Psoas muscle (tissue), 8 donors: ENCODE results near the gene ENO1. TPM values are rescaled to one million over a fixed set of nuclear protein-coding genes. Genes with fewer than 3 reads are reported as not detected.
A peak's percentile ranks its signal among the peaks of the same experiment; 100 is the strongest.

Source experiments
- ATAC-seq, 4 donors: fragments of 200-7000 bp; cut with Tn5 transposase; one replicate each; pipeline ENCODE4 v1.9.1; 2020; ENCODE audit warnings: moderate library complexity in 3 of 4, mild to moderate bottlenecking in 2 of 4
- DNase-seq, 2 donors: peaks; one replicate each; pipeline ENCODE4 v3.0.0-alpha.2; 2020
- H3K27ac ChIP-seq: fragments of 200-600 bp; one replicate; pipeline ENCODE4 v1.8.0; 2022
- H3K27me3 ChIP-seq, 3 donors: fragments of 200-600 bp in 1 of 3; one replicate each; pipeline versions ENCODE4 v1.6.1 to v1.8.0; 2013 to 2022; ENCODE audit warnings: low read length in 2 of 3, mild to moderate bottlenecking in 2 of 3, moderate library complexity in 1 of 3; ENCODE audit not compliant: insufficient read depth in 3 of 3
- H3K36me3 ChIP-seq, 2 donors: fragments of 200-600 bp in 1 of 2; one replicate each; pipeline versions ENCODE4 v1.6.1 to v1.8.0; 2013 to 2022; ENCODE audit warnings: low read depth in 1 of 2, mild to moderate bottlenecking in 1 of 2, moderate library complexity in 1 of 2; ENCODE audit not compliant: insufficient read depth in 1 of 2
- H3K4me1 ChIP-seq: fragments of 200-600 bp; one replicate; pipeline ENCODE4 v1.8.0; 2022
- H3K4me3 ChIP-seq: fragments of 200-600 bp; one replicate; pipeline ENCODE4 v1.8.0; 2022; ENCODE audit warnings: mild to moderate bottlenecking
- H3K9me3 ChIP-seq: fragments of 200-600 bp; one replicate; pipeline ENCODE4 v1.8.0; 2022
- CTCF ChIP-seq: fragments of 200-600 bp; IDR thresholded peaks from one replicate; pipeline ENCODE4 v1.8.0; 2022; ENCODE audit warnings: antibody characterized with exemption
- WGBS, 3 donors: extraction: QIAGEN DNeasy Blood & Tissue Kit; methylation state at CpG; one replicate each; pipeline versions ENCODE4 v1.1.6 to v1.1.7; 2013; 5-methylcytosine and 5-hydroxymethylcytosine counted together
- intact Hi-C, 2 donors: fragments of 100-400 bp; cut with DNase I; formaldehyde crosslinking; loops; one replicate each; pipeline versions ENCODE4 v1.11.0 to v1.14.2; 2022
- polyA plus RNA-seq, 3 donors: library from polyadenylated mRNA; stranded (reverse); fragments of 200-250 nt; gene quantifications; one replicate each; pipeline ENCODE4 v1.2.3, GENCODE V29; 2013
- total RNA-seq, 4 donors: library from RNA; stranded (reverse); fragmentation: NEBNext Ultra II Directional in 2 of 4; extraction: Animal tissue kit (Norgen Biotek cat#: 25700) in 2 of 4; gene quantifications; one replicate each; pipeline versions ENCODE4 v1.2.1 to v1.2.4, GENCODE V29; 2021 to 2023
- donor health status: healthy with polysubstance abuse.
- donor health status: DM: no; HTN: no; CAD: no; lungs with moderate emphysema.
- donor health status: Bipolar disorder and iron deficiency.
- donor health status: healthy.
- donor health status: DM: yes; HTN: yes; CAD: no.
- donor health status: DM: no; HTN: no; CAD: no.
- donor health status: DM: no; HTN: no; CAD: no.
- donor health status: DM: yes; HTN: yes; CAD: no.

The ENO1 gene
- total and polyA plus RNA-seq, 7 donors = 83.8 to 489 (median 191) TPM

DNA sequence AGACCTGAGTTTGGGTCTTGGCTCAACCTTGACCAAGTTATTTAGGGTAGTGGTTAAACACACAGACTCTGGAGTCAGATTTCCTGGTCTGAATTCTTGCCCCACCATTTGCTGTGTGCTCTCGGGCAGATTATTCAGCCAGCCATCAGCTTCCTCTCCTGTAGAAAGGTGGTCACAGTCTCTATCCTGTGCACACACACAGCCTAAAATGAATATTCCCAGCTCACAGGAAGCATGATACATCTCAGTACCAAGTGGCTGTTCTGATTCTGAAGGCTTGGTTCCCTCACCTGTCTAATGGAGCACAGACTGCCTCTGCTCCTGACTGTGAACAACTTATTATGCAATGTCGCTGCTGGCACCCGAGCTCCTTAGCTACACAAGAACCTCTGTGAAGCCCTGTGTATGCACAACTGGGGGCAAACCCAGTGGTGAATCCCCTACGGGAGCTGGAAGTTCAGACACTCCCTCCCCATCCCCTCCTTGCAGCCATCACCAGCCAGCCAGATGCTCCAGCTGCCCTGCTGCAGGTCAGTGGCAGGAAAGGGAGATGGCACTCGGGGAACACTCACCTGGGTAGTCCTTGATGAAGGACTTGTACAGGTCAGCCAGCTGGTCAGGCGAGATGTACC lies 13.7 kb downstream of the ENO1 start:
- Histone ChIP-seq H3K9me3 (no peaks in the 10 kb centered on the region), H3K27ac (peak overlapping the region; percentile 73), H3K4me3 (peak overlapping the region; percentile 1), H3K27me3 (no peaks in the 10 kb centered on the region), H3K36me3 (peaks cover 37 to 100% of the 10 kb centered on the region in 2 donors), H3K4me1 (peaks cover 41% of the 10 kb centered on the region)
- ATAC-seq (peak in 2 of 4 donors; percentile 8 to 31), DNase-seq (no peak)
- no peak for TF ChIP-seq CTCF
- WGBS, 3 donors = 60 to 65% (median 65%) methylated on average over 6 of the region's 6 CpGs
- intact Hi-C loops = no loop called here

GRCh38 chr1:8863794-8864233 lies 14.7 kb downstream of the ENO1 start:
- Histone ChIP-seq H3K4me3 (no peak overlapping the region), H3K27ac (no peak overlapping the region), H3K27me3 (no peaks in the 10 kb centered on the region), H3K36me3 (peaks cover 35 to 100% of the 10 kb centered on the region in 2 donors), H3K9me3 (no peaks in the 10 kb centered on the region), H3K4me1 (peaks cover 49% of the 10 kb centered on the region)
- ATAC-seq (no peak), DNase-seq (no peak)
- WGBS, 3 donors = 89 to 94% (median 90%) methylated on average over 13 of the region's 13 CpGs
- no peak for TF ChIP-seq CTCF
- intact Hi-C loops = no loop called here

DNA sequence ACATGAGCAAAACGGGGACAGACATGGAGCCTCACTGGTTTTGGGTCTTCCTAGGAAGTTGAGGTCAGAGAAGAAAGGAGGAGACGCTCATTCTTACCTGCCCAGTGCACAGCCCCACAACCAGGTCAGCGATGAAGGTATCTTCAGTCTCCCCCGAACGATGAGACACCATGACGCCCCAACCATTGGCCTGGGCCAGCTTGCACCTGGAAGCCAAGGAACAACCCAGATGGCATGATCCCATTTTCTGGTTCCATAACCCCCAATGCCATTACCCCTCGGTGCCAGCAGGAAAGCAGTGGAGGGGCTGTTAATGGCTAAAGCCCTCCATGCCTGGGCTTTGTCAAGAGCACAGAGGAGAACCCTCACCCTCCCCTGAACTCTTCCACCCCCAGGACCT lies 15.3 kb downstream of the ENO1 start:
- no peak for TF ChIP-seq CTCF
- peaks cover 56% of the 10 kb centered on the region for H3K4me1 ChIP-seq
- intact Hi-C loops = no loop called here
- H3K4me3 ChIP-seq = no peak overlapping the region
- H3K27ac ChIP-seq = no peak overlapping the region
- WGBS, 3 donors = 89 to 96% (median 96%) methylated on average over 7 of the region's 7 CpGs
- no peaks in the 10 kb centered on the region for H3K9me3 ChIP-seq
- ATAC-seq (no peak), DNase-seq (no peak)
- peaks cover 37 to 100% of the 10 kb centered on the region in 2 donors for H3K36me3 ChIP-seq
- H3K27me3 ChIP-seq = no peaks in the 10 kb centered on the region

GRCh38 chr1:8862528-8862927 lies 16.0 kb downstream of the ENO1 start:
- TF ChIP-seq CTCF = peak; percentile 29
- no peak overlapping the region for H3K4me3 ChIP-seq
- H3K4me1 ChIP-seq = peaks cover 56% of the 10 kb centered on the region
- intact Hi-C loops = no loop called here
- WGBS, 3 donors = 90 to 97% (median 96%) methylated on average over 4 of the region's 4 CpGs
- no peaks in the 10 kb centered on the region for H3K9me3 ChIP-seq
- no peaks in the 10 kb centered on the region for H3K27me3 ChIP-seq
- DNase-seq (no peak), ATAC-seq (peak in 2 of 4 donors; percentile 22 to 24)
- no peak overlapping the region for H3K27ac ChIP-seq
- peaks cover 33 to 100% of the 10 kb centered on the region in 2 donors for H3K36me3 ChIP-seq
